ENCODE measurements around the gene OR6B2. TPM values are rescaled to one million over a fixed set of nuclear protein-coding genes. Genes with fewer than 3 reads are reported as not detected.

The OR6B2 gene
- total and polyA plus RNA-seq, 2 experiments from 2014 or later: not detected

GRCh38 chr2:240032406-240033329 lies 2.4 kb upstream of the OR6B2 start:
- no peaks in the 10 kb centered on the region for H4K20me1 ChIP-seq (ENCODE audit: insufficient read depth)
- 30 to 35% methylated on average over 14 of the region's 14 CpGs for WGBS, 2 experiments (ENCODE audit: low coverage in 1 of 2, low lambda C conversion rate in 2 of 2, missing lambda C conversion rate in 2 of 2)
- 0 out of 2 replicates have a peak, but pooled peaks cover 1% of the 10 kb centered on the region for H3F3A ChIP-seq (ENCODE audit: insufficient read depth)
- no peak overlapping the region for H3K9ac ChIP-seq
- H3K79me2 ChIP-seq (ENCODE audit: insufficient read depth): no peaks in the 10 kb centered on the region
- H3K4me2 ChIP-seq (ENCODE audit: unreplicated experiment): no peak overlapping the region
- no peak overlapping the region for H3K4me3 ChIP-seq
- no peak overlapping the region for H3K27ac ChIP-seq
- in situ Hi-C loops (cut with MboI): no loop called here
- DNase-seq: no peak
- no peak for TF ChIP-seq EZH2phosphoT487 (IDR thresholded peaks at IDR 0.05; ENCODE audit: insufficient read depth, low read depth)
- TF ChIP-seq EZH2 (IDR thresholded peaks at IDR 0.05; ENCODE audit: insufficient read depth, poor library complexity, severe bottlenecking): no peak
- no peaks in the 10 kb centered on the region for H3K36me3 ChIP-seq (ENCODE audit: low read depth)
- H3K4me1 ChIP-seq (ENCODE audit: insufficient read depth): no peaks in the 10 kb centered on the region
- H3K9me3 ChIP-seq (ENCODE audit: low read depth): no peaks in the 10 kb centered on the region
- H3K9me2 ChIP-seq (ENCODE audit: insufficient read depth): no peaks in the 10 kb centered on the region
- no peak overlapping the region for H2AFZ ChIP-seq
- H3K27me3 ChIP-seq (replicated peaks; ENCODE audit: insufficient read depth): peaks cover 39% of the 10 kb centered on the region

- DNase-seq: peak; percentile 49
- Histone ChIP-seq H3K9ac (peak overlapping the region; percentile 99), H3K4me3 (peak overlapping the region; percentile 98), H3K4me2 (ENCODE audit: unreplicated experiment) (peak overlapping the region; percentile 88), H3F3A (ENCODE audit: insufficient read depth) (0 out of 2 replicates have a peak, but pooled peaks cover 5% of the 10 kb centered on the region), H2AFZ (peak overlapping the region; percentile 72), H4K20me1 (ENCODE audit: insufficient read depth) (no peaks in the 10 kb centered on the region), H3K27ac (peak overlapping the region; percentile 36), H3K9me3 (ENCODE audit: low read depth) (no peaks in the 10 kb centered on the region), H3K27me3 (replicated peaks; ENCODE audit: insufficient read depth) (no peaks in the 10 kb centered on the region), H3K4me1 (ENCODE audit: insufficient read depth) (peaks cover 16% of the 10 kb centered on the region; the same call in 1 of the 2 replicates), H3K36me3 (ENCODE audit: low read depth) (0 out of 2 replicates have a peak, but pooled peaks cover 8% of the 10 kb centered on the region), H3K79me2 (ENCODE audit: insufficient read depth) (peaks cover 51% of the 10 kb centered on the region), H3K9me2 (ENCODE audit: insufficient read depth) (no peaks in the 10 kb centered on the region)
- 1% methylated on average over 14 to 22 of the region's 22 CpGs for WGBS, 2 experiments (ENCODE audit: low coverage in 1 of 2, low lambda C conversion rate in 2 of 2, missing lambda C conversion rate in 2 of 2)
- in situ Hi-C loops (cut with MboI): no loop called here
- TF ChIP-seq EZH2 (IDR thresholded peaks at IDR 0.05; ENCODE audit: insufficient read depth, poor library complexity, severe bottlenecking): no peak
- TF ChIP-seq EZH2phosphoT487 (IDR thresholded peaks at IDR 0.05; ENCODE audit: insufficient read depth, low read depth): no peak
Measured at GRCh38 chr2:240024766-240025165, 5.5 kb downstream of the OR6B2 start.

- Histone ChIP-seq H3K79me2 (ENCODE audit: insufficient read depth) (peaks cover 55% of the 10 kb centered on the region), H3K9me2 (ENCODE audit: insufficient read depth) (no peaks in the 10 kb centered on the region), H4K20me1 (ENCODE audit: insufficient read depth) (no peaks in the 10 kb centered on the region), H3F3A (ENCODE audit: insufficient read depth) (0 out of 2 replicates have a peak, but pooled peaks cover 5% of the 10 kb centered on the region), H3K4me1 (ENCODE audit: insufficient read depth) (peaks cover 16% of the 10 kb centered on the region; the same call in 1 of the 2 replicates), H3K27ac (no peak overlapping the region), H3K9me3 (ENCODE audit: low read depth) (no peaks in the 10 kb centered on the region), H3K9ac (peak overlapping the region; percentile 99), H3K4me2 (ENCODE audit: unreplicated experiment) (peak overlapping the region; percentile 88), H2AFZ (no peak overlapping the region), H3K27me3 (replicated peaks; ENCODE audit: insufficient read depth) (no peaks in the 10 kb centered on the region), H3K4me3 (peak overlapping the region; percentile 98), H3K36me3 (ENCODE audit: low read depth) (0 out of 2 replicates have a peak, but pooled peaks cover 11% of the 10 kb centered on the region)
- 79 to 83% methylated on average over 9 of the region's 9 CpGs for WGBS, 2 experiments (ENCODE audit: low coverage in 1 of 2, low lambda C conversion rate in 2 of 2, missing lambda C conversion rate in 2 of 2)
- in situ Hi-C loops (cut with MboI): no loop called here
- DNase-seq: peak; percentile 20
- TF ChIP-seq EZH2 (IDR thresholded peaks at IDR 0.05; ENCODE audit: insufficient read depth, poor library complexity, severe bottlenecking) (no peak), EZH2phosphoT487 (IDR thresholded peaks at IDR 0.05; ENCODE audit: insufficient read depth, low read depth) (no peak)
Measured at GRCh38 chr2:240023792-240024191, 6.4 kb downstream of the OR6B2 start.

GRCh38 chr2:240021488-240022104 lies 8.6 kb downstream of the OR6B2 start:
- peaks cover 16% of the 10 kb centered on the region; the same call in 1 of the 2 replicates for H3K4me1 ChIP-seq (ENCODE audit: insufficient read depth)
- H3K27me3 ChIP-seq (replicated peaks; ENCODE audit: insufficient read depth): no peaks in the 10 kb centered on the region
- H3K4me3 ChIP-seq: no peak overlapping the region
- H3K36me3 ChIP-seq (ENCODE audit: low read depth): 0 out of 2 replicates have a peak, but pooled peaks cover 16% of the 10 kb centered on the region
- H3K27ac ChIP-seq: no peak overlapping the region
- in situ Hi-C loops (cut with MboI): no loop called here
- H3K9ac ChIP-seq: no peak overlapping the region
- H2AFZ ChIP-seq: no peak overlapping the region
- H4K20me1 ChIP-seq (ENCODE audit: insufficient read depth): no peaks in the 10 kb centered on the region
- no peaks in the 10 kb centered on the region for H3K9me3 ChIP-seq (ENCODE audit: low read depth)
- TF ChIP-seq EZH2phosphoT487 (IDR thresholded peaks at IDR 0.05; ENCODE audit: insufficient read depth, low read depth): no peak
- TF ChIP-seq EZH2 (IDR thresholded peaks at IDR 0.05; ENCODE audit: insufficient read depth, poor library complexity, severe bottlenecking): no peak
- no peak overlapping the region for H3K4me2 ChIP-seq (ENCODE audit: unreplicated experiment)
- H3K79me2 ChIP-seq (ENCODE audit: insufficient read depth): peaks cover 55% of the 10 kb centered on the region
- DNase-seq: peak; percentile 68
- H3K9me2 ChIP-seq (ENCODE audit: insufficient read depth): no peaks in the 10 kb centered on the region
- H3F3A ChIP-seq (ENCODE audit: insufficient read depth): no peaks in the 10 kb centered on the region
- WGBS, 2 experiments (ENCODE audit: low coverage in 1 of 2, low lambda C conversion rate in 2 of 2, missing lambda C conversion rate in 2 of 2): 56 to 60% methylated on average over 9 of the region's 9 CpGs
